OCI-LY7 (cell line): ENCODE results near the gene TSPAN6.
A peak's percentile ranks its signal among the peaks of the same experiment; 100 is the strongest.

ENCODE experiments used
- EZH2phosphoT487 ChIP-seq: fragments of 200-600 bp; sonication (generic); IDR thresholded peaks from 2 replicates; pipeline ENCODE4 v1.6.1; 2018; ENCODE audit warnings: low read depth, borderline replicate concordance, mild to moderate bottlenecking, mixed run types, antibody characterized with exemption, low read length, moderate library complexity, mixed read lengths
- TF ChIP-seq, protein P1 (sequence below): fragments of 200-600 bp; sonication (generic); conservative IDR thresholded peaks from 2 replicates; pipeline ENCODE4 v1.5.1; 2014; ENCODE audit warnings: mild to moderate bottlenecking, antibody characterized with exemption, low read length, moderate library complexity, mixed read lengths

- TF ChIP-seq, protein P1, sequence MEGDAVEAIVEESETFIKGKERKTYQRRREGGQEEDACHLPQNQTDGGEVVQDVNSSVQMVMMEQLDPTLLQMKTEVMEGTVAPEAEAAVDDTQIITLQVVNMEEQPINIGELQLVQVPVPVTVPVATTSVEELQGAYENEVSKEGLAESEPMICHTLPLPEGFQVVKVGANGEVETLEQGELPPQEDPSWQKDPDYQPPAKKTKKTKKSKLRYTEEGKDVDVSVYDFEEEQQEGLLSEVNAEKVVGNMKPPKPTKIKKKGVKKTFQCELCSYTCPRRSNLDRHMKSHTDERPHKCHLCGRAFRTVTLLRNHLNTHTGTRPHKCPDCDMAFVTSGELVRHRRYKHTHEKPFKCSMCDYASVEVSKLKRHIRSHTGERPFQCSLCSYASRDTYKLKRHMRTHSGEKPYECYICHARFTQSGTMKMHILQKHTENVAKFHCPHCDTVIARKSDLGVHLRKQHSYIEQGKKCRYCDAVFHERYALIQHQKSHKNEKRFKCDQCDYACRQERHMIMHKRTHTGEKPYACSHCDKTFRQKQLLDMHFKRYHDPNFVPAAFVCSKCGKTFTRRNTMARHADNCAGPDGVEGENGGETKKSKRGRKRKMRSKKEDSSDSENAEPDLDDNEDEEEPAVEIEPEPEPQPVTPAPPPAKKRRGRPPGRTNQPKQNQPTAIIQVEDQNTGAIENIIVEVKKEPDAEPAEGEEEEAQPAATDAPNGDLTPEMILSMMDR = peak; percentile 85
- no peak for TF ChIP-seq EZH2phosphoT487
These were observed 48.8 kb upstream of the TSPAN6 start for GRCh38 chrX:100685284-100685996.
